ENCODE results near the gene UQCR11.
"Not testable (repeated sequence)": the region's sequence is repeated elsewhere in the genome, so short reads cannot be mapped to it uniquely, and the experiment has no call there.

UQCR11 gene

DNA sequence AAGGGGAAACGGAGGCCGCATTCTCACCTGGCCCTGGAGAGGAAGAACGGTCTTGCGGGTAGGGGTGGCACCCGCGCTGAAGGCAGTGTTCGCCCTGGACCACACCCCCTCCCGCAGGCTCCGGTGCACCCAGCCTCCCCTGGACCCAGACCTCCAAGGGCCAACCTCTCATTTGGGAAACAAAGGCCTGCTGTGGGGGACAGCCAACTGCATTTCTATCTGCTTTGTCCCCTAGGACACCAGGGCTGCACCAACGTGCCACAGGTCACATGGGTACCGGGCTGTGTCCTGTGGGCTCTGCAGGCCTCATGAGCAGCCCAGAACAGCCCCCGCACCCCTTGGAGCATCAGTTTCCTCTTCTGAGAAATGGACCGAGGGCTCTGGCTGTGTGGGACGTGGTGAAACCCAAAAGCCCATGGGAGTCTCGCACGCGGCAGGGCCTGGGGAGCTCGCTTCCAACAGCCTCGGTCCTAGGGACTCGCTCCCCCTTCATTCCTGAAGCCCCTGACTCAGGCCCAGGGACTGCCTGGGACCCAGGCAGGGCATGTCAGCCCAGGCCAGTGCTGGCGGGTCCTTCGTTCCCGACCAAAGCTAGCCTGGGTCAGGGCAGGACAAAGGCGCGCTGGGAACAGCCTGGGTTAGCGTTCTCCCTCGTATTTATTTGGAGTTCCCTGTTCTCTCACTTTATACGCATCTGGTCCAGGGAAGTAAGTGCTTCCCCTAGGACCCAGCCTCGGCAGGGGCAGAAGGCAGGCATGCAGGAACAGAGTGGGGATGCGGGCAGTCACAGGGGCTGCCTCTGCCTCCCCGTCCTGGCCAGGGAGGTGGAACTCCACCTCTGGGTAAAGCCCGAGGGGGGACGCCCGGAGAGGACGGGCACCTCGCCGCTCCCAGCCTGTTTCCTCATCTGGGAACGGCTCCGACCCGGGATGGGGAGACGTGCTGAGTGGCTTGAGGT lies 42.5 kb upstream of the UQCR11 start:
- in situ Hi-C loops (cut with HindIII; ENCODE audit: low pct_unique_long_range_greater_than_20kb, low sequenced_read_pairs), result no loop called here
- TF ChIP-seq JUND (IDR thresholded peaks at IDR 0.05; ENCODE audit: low read depth), result no peak
- no peak for DNase-seq (ENCODE audit: low read depth in 1 of 2, low spot score in 1 of 2)

DNA sequence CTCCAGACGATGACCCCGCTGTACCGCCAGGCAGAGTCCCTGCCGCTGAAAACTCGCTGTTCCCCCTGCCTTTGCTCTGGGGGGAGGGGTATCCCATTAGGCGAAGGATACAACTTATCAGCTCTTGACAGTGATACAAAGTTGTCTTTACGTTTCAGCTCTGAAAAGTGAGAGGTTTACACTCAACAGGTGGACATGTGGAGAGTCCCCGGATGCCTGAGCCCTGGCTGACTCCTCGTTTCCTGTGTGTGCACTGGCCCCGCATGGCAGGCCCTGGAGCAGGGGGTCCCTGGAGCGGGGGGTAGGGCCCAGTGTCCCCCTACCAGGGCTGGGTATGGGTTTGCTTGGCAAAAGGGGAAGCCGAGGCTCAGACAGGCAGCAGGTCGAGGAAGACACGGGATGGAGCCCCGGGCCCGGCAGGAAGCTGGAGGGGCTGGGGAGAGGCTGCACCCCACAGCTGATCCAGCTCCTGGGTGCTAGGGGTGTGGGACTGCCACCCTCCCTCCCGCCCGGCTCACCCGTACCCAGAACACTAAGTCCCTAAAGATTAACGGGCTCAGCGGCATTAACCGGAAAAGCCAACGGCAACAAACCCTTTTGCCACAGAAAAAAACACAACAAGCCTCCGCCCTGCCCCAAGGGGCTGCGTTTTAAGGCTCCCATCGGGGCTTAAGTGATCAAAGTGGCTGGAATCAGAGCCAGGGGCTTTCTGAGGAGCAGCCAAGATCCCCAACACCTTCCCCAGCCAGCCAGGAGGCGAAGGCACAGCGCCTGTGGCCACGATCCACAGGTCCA lies 41.6 kb upstream of the UQCR11 start:
- in situ Hi-C loops (cut with HindIII; ENCODE audit: low pct_unique_long_range_greater_than_20kb, low sequenced_read_pairs), result no loop called here
- no peak for DNase-seq (ENCODE audit: low read depth in 1 of 2, low spot score in 1 of 2)
- no peak for TF ChIP-seq JUND (IDR thresholded peaks at IDR 0.05; ENCODE audit: low read depth)

DNA sequence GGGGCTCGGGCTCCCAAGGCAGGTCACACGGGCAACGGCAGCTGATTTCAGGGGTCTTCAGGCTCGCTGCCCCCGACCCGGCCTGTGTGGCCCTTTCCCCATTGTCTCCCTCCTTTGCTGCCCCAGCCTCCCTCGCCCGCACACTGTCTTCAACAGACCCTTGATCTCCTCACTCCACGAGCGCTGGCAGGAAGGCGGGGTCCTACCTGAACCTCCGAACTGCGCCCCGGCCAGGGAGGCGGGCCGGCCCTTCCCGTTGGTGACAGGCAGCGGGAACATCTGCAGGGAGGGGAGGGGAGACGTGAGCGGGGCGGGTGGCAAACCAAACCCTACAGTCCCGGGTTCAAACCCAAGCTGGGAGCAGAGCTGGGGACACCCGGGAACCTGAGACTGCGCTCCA lies 40.9 kb upstream of the UQCR11 start:
- in situ Hi-C loops (cut with HindIII; ENCODE audit: low pct_unique_long_range_greater_than_20kb, low sequenced_read_pairs), result no loop called here
- no peak for DNase-seq (ENCODE audit: low read depth in 1 of 2, low spot score in 1 of 2)
- TF ChIP-seq JUND (IDR thresholded peaks at IDR 0.05; ENCODE audit: low read depth), result no peak

DNA sequence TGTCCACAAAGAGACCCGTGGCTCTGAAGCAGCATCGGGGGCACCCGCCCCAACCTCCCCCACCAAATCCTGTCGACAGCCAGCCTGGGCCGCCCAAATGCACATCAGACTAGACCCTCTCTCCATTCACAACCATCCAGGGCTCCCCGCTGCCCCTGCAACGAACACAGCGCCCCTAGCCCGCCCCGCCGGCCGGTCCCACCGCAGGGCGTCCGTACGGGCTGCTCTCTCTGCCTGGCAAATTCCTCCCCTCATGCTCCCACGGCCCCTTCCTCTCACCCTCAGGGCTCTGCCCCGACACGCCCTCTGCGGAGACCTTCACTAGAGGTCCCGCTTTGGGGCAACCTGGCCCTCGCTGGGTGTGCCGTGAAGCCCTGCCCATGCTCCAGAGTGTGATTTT lies 40.0 kb upstream of the UQCR11 start:
- in situ Hi-C loops (cut with HindIII; ENCODE audit: low pct_unique_long_range_greater_than_20kb, low sequenced_read_pairs), result no loop called here
- TF ChIP-seq JUND (IDR thresholded peaks at IDR 0.05; ENCODE audit: low read depth), result no peak
- DNase-seq (ENCODE audit: low read depth in 1 of 2, low spot score in 1 of 2), result no peak

DNA sequence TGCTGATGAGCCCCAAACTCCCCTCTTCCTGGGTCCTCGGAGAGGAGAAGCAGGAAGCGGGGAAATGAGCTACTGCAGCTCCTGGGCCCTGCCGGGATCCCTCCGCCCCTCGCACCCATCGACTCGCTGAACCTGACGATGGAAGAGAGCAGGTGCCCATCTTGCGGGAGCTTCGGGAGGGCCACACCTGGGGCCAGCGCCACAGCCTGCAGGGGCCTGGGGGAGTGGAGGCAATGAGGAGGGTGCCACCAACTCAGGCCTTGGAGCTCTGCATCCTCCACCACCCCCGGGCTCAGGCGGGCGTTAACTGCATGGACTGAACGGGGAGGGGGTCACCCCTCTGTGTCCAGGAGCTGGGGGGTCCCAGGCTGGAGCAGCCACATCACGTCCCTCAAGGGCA lies 38.8 kb upstream of the UQCR11 start:
- in situ Hi-C loops (cut with HindIII; ENCODE audit: low pct_unique_long_range_greater_than_20kb, low sequenced_read_pairs), result no loop called here
- DNase-seq (ENCODE audit: low read depth in 1 of 2, low spot score in 1 of 2), result no peak
- no peak for TF ChIP-seq JUND (IDR thresholded peaks at IDR 0.05; ENCODE audit: low read depth)

DNA sequence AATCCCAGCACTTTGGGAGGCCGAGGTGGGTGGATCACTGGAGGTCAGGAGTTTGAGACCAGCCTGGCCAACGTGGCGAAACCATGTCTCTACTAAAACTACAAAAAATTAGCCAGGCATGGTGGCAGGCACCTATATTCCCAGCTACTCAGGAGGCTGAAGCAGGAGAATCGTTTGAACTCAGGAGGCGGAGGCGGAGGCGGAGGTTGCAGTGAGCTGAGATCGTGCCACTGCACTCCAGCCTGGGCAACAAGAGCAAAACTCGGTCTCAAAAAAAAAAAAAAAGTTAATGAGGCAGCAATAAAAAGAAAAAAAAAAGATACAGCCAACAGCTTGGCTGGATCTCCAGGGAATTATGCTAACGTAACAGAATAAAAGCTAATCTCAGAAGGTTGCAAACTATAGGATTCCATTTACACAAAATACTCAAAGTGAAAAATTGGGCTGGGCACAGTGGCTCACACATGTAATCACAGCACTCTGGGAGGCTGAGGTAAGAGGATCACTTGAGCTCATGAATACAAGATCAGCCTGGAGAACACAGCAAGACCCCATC lies 35.7 kb upstream of the UQCR11 start:
- DNase-seq (ENCODE audit: low read depth in 1 of 2, low spot score in 1 of 2); in situ Hi-C loops (cut with HindIII; ENCODE audit: low pct_unique_long_range_greater_than_20kb, low sequenced_read_pairs): not testable (repeated sequence)

DNA sequence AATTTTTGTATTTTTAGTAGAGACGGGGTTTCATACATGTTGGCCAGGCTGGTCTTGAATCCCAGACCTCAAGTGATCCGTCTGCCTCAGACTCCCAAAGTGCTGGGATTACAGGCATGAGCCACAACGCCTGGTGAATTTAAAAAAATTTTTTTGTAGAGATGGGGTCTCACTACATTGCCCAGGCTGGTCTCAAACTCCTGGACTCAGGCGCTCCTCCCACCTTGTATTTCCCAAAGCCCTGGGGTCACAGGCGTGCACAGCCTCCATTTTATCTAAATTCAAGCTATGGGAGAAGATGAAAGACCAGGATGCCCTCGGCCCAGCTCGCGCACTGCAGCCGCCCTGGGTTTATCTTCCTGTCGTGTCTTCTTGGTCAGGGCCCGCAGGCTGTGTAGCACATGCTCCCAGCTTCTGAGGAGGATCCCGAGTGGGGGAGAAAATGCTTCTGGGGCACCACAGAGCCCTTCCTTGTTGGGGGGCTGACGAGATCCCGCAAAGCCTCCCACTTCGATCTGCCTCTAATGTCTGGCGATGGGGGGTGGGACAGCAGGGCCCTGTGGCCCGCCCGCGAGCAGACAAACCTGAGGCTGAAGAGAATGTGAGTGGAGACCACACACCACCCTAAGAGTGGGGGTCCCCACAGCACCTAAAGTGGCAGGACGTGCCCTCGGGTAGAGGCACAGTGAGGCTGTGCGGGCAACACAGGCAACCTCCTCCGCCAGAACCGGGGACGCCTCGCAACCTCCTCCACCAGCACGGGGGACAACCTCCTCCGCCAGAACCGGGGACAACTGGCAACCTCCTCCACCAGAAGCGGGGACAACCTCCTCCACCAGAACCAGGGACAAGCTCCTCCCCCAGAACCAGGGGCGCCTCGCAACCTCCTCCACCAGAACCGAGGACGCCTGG lies 31.3 kb upstream of the UQCR11 start:
- in situ Hi-C loops (cut with HindIII; ENCODE audit: low pct_unique_long_range_greater_than_20kb, low sequenced_read_pairs), result no loop called here
- TF ChIP-seq JUND (IDR thresholded peaks at IDR 0.05; ENCODE audit: low read depth), result no peak
- no peak for DNase-seq (ENCODE audit: low read depth in 1 of 2, low spot score in 1 of 2)

DNA sequence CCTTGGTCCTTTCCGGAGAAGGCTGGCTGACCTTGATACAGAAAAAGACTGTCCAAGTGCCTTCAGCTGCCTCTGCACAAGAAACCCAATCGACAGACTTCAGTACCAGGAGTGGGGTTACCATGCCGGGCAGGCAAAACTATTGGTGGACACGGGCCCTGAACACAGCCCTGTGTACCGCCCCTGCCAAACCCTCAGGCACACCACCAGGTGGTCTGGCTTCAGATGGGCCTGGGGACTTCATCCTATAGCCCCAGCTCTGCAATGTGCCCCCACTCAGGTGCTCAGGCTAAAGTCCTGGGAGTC lies 29.6 kb upstream of the UQCR11 start:
- in situ Hi-C loops (cut with HindIII; ENCODE audit: low pct_unique_long_range_greater_than_20kb, low sequenced_read_pairs), result no loop called here
- no peak for DNase-seq (ENCODE audit: low read depth in 1 of 2, low spot score in 1 of 2)
- no peak for TF ChIP-seq JUND (IDR thresholded peaks at IDR 0.05; ENCODE audit: low read depth)

DNA sequence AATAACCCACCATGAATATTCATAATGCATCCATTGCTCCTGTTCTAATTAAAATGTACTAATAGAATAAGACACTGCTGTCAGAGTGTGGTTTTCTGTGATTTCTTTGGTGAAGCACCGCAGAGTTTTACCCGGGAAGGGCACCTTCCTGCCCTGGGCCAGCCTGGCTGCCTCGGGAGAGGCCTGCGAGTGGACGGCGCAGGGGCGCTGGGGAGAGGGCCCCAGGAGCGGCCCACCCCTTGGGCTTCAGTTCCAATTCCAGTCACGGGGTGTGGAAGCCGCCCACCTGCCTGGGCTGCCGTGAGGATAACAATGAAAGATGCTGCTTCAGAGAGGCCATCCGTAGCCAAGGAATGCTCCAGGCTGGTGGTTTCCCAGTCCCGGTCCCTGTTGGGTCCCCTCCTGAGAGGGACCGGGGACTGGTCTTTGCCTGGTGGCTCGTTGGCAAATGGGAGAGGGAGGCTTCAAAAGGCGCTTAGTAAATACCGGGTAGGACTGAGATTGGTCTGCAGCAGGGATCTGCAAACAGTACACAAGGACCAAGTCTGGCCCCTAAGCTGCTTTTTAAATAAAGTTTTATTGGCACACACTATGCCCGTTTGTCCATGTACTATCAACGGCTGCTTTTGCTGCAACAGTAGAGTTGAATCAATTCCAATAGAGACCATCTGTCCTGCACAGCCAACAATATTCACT lies 29.1 kb upstream of the UQCR11 start:
- no peak for DNase-seq (ENCODE audit: low read depth in 1 of 2, low spot score in 1 of 2)
- in situ Hi-C loops (cut with HindIII; ENCODE audit: low pct_unique_long_range_greater_than_20kb, low sequenced_read_pairs), result no loop called here
- TF ChIP-seq JUND (IDR thresholded peaks at IDR 0.05; ENCODE audit: low read depth), result no peak

DNA sequence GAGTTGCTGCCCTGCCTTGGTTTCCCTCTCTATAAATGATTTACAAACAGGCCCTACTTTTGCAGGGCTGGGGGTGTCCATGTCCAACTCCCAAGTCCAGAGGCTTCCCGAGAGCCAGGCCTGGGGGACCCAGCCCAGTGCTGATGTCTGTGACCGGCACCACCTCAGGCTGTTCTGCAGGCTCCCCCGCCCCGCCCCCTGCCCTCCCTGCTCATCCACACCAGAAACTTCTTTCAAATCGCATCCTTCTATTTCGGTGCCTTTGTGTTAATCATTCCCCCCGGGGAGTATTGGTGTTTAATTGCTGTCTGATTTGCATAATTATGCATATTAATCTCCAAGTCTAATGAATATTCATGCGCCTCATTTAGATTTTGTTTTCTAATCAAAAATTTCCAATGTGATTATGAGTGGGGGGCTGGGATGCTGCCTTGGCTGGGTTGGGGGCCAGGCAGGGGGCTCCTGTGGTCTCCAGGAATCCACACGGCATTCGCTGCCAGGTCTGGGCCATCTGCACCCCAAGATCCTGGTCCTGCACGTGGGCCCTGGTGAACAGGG lies 28.1 kb upstream of the UQCR11 start:
- TF ChIP-seq JUND (IDR thresholded peaks at IDR 0.05; ENCODE audit: low read depth), result no peak
- DNase-seq (ENCODE audit: low read depth in 1 of 2, low spot score in 1 of 2), result no peak
- in situ Hi-C loops (cut with HindIII; ENCODE audit: low pct_unique_long_range_greater_than_20kb, low sequenced_read_pairs), result no loop called here

DNA sequence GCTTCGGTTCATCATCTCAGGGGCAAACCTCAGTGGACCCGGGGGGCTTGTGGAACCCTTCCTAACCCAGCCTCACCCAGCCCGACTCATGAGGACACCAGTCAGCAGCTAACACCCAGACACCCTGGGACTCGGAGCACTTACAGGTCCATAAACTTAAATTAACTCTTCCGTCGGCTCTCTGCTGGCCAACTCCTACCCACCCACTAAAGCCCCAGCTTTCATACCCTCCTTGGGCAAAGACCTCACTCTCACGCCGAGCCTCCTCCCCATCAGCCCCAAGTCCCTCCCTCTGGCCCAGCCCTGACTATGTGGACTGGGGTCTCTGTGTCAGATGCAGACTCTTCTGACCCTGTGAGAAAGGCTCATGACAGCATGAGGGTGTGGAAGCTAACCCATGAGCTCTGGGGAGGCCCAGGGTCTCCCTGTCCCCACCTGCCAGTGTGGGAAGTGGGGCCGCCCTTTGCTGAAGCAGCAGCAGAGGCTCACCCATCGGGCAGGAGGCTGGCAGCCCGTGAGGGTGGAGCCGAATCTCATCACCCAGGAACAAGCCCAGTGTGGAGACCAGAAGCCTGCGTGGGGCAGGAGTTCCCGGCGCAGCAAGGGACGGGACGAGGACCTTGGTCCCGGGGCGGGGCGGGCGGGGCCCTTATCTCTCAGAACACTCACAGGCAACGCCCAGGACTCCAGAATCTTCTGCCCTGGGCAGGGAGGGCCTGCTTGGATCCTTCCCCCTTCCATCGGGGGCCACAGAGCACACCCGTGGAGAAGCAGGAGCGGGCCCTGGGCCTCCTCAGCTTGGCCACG lies 27.4 kb upstream of the UQCR11 start:
- DNase-seq (ENCODE audit: low read depth in 1 of 2, low spot score in 1 of 2), result no peak
- in situ Hi-C loops (cut with HindIII; ENCODE audit: low pct_unique_long_range_greater_than_20kb, low sequenced_read_pairs), result no loop called here
- no peak for TF ChIP-seq JUND (IDR thresholded peaks at IDR 0.05; ENCODE audit: low read depth)

Data from T47D (cell line).